ENCODE measurements around the gene AP4B1. TPM values are rescaled to one million over a fixed set of nuclear protein-coding genes. Genes with fewer than 3 reads are reported as not detected.
A peak's percentile ranks its signal among the peaks of the same experiment; 100 is the strongest.

Gene AP4B1
- total and polyA plus RNA-seq, 2 of the 13 experiments (the other 11 are each of a cell fraction or from before 2014, with no cell fraction given) = 8.5 to 12.0 TPM

DNA sequence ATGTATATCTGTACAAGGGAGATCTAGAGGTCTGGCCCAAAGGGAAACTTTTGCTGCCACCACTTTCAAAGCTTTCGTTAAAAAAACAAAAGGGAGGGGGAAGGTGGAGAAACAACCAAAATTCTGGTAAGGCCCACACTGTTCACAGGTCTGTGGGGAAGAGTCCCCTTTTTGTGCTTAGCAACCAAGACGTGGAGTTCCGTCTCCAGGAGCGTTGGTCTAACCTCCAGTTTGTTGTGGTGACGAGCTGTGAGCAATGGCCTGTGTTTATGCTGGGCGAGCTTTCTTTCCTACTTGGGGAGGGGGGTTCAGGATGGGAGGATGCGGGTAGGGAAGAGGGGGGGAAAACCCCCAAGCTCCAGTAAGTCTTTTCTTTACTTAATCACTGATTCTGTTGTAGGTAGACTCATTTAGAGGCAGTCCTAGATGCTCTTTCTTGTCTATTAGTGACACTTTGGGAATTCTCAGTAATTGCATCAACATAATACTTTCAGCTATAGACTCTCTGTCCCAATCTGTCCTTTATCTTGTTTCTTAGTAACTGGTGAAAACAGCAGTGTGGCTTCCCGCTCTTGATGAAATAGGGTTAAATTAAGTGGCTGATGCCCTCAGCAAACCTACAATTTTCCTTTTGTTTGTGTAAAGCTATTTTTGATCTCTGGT lies 26.0 kb upstream of the AP4B1 start (continued):
- 0 out of 2 replicates have a peak, but pooled peaks have one; percentile 2 for TF ChIP-seq SAP130 (CRISPR knock-in tag; IDR thresholded peaks at IDR 0.05; ENCODE audit: low read depth)
- TF ChIP-seq CEBPB (IDR thresholded peaks at IDR 0.05; ENCODE audit: borderline replicate concordance, low read depth, low read length) = no peak
- TF ChIP-seq, protein P1, sequence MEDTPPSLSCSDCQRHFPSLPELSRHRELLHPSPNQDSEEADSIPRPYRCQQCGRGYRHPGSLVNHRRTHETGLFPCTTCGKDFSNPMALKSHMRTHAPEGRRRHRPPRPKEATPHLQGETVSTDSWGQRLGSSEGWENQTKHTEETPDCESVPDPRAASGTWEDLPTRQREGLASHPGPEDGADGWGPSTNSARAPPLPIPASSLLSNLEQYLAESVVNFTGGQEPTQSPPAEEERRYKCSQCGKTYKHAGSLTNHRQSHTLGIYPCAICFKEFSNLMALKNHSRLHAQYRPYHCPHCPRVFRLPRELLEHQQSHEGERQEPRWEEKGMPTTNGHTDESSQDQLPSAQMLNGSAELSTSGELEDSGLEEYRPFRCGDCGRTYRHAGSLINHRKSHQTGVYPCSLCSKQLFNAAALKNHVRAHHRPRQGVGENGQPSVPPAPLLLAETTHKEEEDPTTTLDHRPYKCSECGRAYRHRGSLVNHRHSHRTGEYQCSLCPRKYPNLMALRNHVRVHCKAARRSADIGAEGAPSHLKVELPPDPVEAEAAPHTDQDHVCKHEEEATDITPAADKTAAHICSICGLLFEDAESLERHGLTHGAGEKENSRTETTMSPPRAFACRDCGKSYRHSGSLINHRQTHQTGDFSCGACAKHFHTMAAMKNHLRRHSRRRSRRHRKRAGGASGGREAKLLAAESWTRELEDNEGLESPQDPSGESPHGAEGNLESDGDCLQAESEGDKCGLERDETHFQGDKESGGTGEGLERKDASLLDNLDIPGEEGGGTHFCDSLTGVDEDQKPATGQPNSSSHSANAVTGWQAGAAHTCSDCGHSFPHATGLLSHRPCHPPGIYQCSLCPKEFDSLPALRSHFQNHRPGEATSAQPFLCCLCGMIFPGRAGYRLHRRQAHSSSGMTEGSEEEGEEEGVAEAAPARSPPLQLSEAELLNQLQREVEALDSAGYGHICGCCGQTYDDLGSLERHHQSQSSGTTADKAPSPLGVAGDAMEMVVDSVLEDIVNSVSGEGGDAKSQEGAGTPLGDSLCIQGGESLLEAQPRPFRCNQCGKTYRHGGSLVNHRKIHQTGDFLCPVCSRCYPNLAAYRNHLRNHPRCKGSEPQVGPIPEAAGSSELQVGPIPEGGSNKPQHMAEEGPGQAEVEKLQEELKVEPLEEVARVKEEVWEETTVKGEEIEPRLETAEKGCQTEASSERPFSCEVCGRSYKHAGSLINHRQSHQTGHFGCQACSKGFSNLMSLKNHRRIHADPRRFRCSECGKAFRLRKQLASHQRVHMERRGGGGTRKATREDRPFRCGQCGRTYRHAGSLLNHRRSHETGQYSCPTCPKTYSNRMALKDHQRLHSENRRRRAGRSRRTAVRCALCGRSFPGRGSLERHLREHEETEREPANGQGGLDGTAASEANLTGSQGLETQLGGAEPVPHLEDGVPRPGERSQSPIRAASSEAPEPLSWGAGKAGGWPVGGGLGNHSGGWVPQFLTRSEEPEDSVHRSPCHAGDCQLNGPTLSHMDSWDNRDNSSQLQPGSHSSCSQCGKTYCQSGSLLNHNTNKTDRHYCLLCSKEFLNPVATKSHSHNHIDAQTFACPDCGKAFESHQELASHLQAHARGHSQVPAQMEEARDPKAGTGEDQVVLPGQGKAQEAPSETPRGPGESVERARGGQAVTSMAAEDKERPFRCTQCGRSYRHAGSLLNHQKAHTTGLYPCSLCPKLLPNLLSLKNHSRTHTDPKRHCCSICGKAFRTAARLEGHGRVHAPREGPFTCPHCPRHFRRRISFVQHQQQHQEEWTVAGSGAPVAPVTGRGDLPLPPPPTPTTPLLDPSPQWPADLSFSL (CRISPR knock-in tag; IDR thresholded peaks at IDR 0.05) = 0 out of 2 replicates have a peak, but pooled peaks have one; percentile 9
- TF ChIP-seq, protein P2, sequence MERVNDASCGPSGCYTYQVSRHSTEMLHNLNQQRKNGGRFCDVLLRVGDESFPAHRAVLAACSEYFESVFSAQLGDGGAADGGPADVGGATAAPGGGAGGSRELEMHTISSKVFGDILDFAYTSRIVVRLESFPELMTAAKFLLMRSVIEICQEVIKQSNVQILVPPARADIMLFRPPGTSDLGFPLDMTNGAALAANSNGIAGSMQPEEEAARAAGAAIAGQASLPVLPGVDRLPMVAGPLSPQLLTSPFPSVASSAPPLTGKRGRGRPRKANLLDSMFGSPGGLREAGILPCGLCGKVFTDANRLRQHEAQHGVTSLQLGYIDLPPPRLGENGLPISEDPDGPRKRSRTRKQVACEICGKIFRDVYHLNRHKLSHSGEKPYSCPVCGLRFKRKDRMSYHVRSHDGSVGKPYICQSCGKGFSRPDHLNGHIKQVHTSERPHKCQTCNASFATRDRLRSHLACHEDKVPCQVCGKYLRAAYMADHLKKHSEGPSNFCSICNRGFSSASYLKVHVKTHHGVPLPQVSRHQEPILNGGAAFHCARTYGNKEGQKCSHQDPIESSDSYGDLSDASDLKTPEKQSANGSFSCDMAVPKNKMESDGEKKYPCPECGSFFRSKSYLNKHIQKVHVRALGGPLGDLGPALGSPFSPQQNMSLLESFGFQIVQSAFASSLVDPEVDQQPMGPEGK (CRISPR knock-in tag; IDR thresholded peaks at IDR 0.05) = 0 out of 2 replicates have a peak, but pooled peaks have one; percentile 13
- TF ChIP-seq MEIS2 (CRISPR knock-in tag; IDR thresholded peaks at IDR 0.05) = no peak
- TF ChIP-seq RFX1 (IDR thresholded peaks at IDR 0.05) = no peak
- no peak for TF ChIP-seq GATAD1 (CRISPR knock-in tag; IDR thresholded peaks at IDR 0.05)

Data from HepG2 (cell line).